Upper lobe of left lung (tissue), 6 donors: ENCODE measurements around the gene MC1R. TPM values are rescaled to one million over a fixed set of nuclear protein-coding genes. Genes with fewer than 3 reads are reported as not detected.

Source experiments
- ATAC-seq, 2 donors: fragments of 200-7000 bp; cut with Tn5 transposase; one replicate each; pipeline ENCODE4 v1.9.1; 2022; ENCODE audit warnings: mild to moderate bottlenecking in 2 of 2, moderate library complexity in 2 of 2; ENCODE audit not compliant: low FRiP score in 2 of 2
- DNase-seq, 2 donors: peaks; one replicate each; pipeline ENCODE4 v3.0.0-alpha.2; 2019 to 2020
- H3K27ac ChIP-seq, 4 donors: fragments of 200-600 bp; sonication (generic); one replicate each; pipeline ENCODE4 v1.5.1; 2016 to 2019
- H3K27me3 ChIP-seq, 4 donors: fragments of 200-600 bp; sonication (generic); one replicate each; pipeline ENCODE4 v1.5.1; 2017 to 2019
- H3K36me3 ChIP-seq, 4 donors: fragments of 200-600 bp; sonication (generic); one replicate each; pipeline ENCODE4 v1.5.1; 2016 to 2019
- H3K4me1 ChIP-seq, 4 donors: fragments of 200-600 bp; sonication (generic); one replicate each; pipeline ENCODE4 v1.5.1; 2018 to 2019
- H3K4me3 ChIP-seq, 4 donors: fragments of 200-600 bp; sonication (generic); one replicate each; pipeline ENCODE4 v1.5.1; 2017 to 2019; ENCODE audit warnings: mild to moderate bottlenecking in 2 of 4, moderate library complexity in 1 of 4
- H3K9me3 ChIP-seq, 4 donors: fragments of 200-600 bp; sonication (generic); one replicate each; pipeline ENCODE4 v1.5.1; 2018 to 2019
- EP300 ChIP-seq, 4 donors: sonication (generic); formaldehyde crosslinking; IDR thresholded peaks; one replicate each; pipeline ENCODE4 v1.5.1; 2017; ENCODE audit warnings: antibody characterized with exemption in 4 of 4, control low read depth in 2 of 4
- POLR2A ChIP-seq, 4 donors: fragments of 450-650 bp; IDR thresholded peaks; one replicate each; pipeline ENCODE4 v1.5.1; 2016 to 2017; ENCODE audit warnings: antibody characterized with exemption in 4 of 4, mild to moderate bottlenecking in 2 of 4
- POLR2AphosphoS5 ChIP-seq, 2 donors: sonication (generic); formaldehyde crosslinking; IDR thresholded peaks; one replicate each; pipeline ENCODE4 v1.5.1; 2017; ENCODE audit warnings: antibody characterized with exemption in 2 of 2
- WGBS, 2 donors: methylation state at CpG; one replicate each; pipeline ENCODE4 v1.1.5; 2017 to 2018; 5-methylcytosine and 5-hydroxymethylcytosine counted together
- total RNA-seq, 6 donors: library from RNA; depleted of rRNA in 4 of 6; stranded (reverse); fragments of >200 nt in 4 of 6; gene quantifications; one replicate each; pipeline versions ENCODE4 v1.1.0 to v1.2.1, GENCODE V29; 2016 to 2021
- TF ChIP-seq, protein P1 (sequence below), 6 experiments: fragments of 450-650 bp in 4 of 6; fragments of 200-600 bp in 2 of 6; sonication (generic) in 2 of 6; IDR thresholded peaks; one replicate each; pipeline ENCODE4 v1.5.1; 2016 to 2019; ENCODE audit warnings: antibody characterized with exemption in 6 of 6
- donor health status: DM: no; HTN: no; CAD: no; lungs with moderate emphysema.
- donor health status: DM: no; HTN: yes; CAD: no; lungs with severe emphysema.

The MC1R gene
- total RNA-seq, 6 donors from 2014 or later: 4.9 to 44.0 (median 7.0) TPM

DNA sequence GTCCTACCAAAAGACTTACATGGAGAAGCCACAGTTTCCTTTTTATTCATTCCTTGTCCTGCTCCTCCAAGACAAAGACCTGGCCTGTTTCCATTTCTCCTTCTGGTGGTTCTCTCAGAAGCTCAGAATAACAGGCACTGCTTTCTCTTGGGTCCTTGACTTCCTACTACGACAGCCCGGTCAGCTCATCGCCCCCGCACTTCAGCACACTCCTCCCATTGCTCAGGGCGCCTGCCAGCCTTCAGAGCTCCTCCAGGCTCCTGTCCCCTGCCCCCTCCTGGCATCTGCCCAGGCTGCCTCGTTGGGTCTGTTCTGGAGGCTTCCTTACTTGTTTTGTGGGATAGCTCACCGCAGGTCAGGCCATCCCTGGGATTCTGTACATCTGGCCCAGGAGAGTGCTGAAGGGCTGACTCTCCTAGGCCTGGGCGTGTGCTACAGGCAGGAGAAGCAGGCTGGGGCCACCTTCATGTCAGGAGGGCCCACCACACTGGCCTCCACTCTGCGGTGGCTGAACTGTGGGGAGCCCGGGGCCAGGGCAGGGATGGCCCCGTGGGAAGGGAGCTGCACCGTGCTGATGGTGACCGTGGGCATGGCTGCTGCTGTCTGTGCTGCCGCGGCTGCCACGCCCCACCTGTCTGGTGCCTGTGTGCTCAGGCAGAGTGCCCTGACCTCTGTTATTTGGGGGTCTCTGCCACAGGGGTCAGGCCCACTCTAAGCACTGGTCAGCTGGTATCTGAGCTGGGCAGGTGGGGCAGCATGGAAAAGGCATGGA, 27.6 kb upstream of the MC1R start:
- Histone ChIP-seq H3K27ac (no peak overlapping the region), H3K4me3 (no peak overlapping the region), H3K27me3 (no peaks in the 10 kb centered on the region), H3K36me3 (peaks cover 47 to 100% (median 93%) of the 10 kb centered on the region in 4 donors), H3K4me1 (no peaks in the 10 kb centered on the region), H3K9me3 (no peaks in the 10 kb centered on the region)
- WGBS, 2 donors: 94 to 96% methylated on average over 16 of the region's 16 CpGs
- ATAC-seq: no peak
- TF ChIP-seq, protein P1, sequence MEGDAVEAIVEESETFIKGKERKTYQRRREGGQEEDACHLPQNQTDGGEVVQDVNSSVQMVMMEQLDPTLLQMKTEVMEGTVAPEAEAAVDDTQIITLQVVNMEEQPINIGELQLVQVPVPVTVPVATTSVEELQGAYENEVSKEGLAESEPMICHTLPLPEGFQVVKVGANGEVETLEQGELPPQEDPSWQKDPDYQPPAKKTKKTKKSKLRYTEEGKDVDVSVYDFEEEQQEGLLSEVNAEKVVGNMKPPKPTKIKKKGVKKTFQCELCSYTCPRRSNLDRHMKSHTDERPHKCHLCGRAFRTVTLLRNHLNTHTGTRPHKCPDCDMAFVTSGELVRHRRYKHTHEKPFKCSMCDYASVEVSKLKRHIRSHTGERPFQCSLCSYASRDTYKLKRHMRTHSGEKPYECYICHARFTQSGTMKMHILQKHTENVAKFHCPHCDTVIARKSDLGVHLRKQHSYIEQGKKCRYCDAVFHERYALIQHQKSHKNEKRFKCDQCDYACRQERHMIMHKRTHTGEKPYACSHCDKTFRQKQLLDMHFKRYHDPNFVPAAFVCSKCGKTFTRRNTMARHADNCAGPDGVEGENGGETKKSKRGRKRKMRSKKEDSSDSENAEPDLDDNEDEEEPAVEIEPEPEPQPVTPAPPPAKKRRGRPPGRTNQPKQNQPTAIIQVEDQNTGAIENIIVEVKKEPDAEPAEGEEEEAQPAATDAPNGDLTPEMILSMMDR (IDR thresholded peaks at IDR 0.05): no peak
- no peak for TF ChIP-seq POLR2A (IDR thresholded peaks at IDR 0.05)
- TF ChIP-seq POLR2AphosphoS5 (IDR thresholded peaks at IDR 0.05): no peak
- no peak for TF ChIP-seq EP300 (IDR thresholded peaks at IDR 0.05)
- DNase-seq: no peak

DNA sequence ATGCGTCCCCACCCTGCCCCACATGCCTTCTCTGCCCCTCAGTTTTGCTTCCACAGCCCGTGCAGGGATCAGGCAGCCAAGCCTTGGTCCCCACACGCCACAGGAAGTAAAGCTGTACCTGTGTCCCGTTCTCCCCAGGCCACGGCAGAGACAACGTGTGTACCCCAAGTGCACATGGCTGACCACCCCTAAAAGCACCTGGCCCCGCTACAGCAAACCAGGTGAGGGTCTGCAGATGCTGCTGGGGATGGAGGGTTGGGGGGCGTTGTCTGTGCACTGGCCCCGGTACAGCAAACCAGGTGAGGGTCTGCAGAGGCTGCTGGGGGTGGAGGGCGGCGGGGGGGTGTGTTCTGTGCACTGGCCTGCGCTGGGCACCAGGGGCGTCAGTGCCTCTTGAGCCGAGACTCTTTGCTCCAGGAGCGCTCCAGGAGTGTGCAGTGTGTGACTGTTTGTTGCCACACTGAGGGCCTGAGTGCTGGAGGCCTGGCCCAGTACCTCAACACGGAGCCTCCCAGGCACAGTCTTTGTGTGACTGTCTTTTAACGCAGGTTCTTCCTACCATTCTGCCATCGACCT, 26.5 kb upstream of the MC1R start:
- Histone ChIP-seq H3K27me3 (no peaks in the 10 kb centered on the region), H3K4me3 (no peak overlapping the region), H3K36me3 (peaks cover 45 to 100% (median 93%) of the 10 kb centered on the region in 4 donors), H3K4me1 (no peaks in the 10 kb centered on the region), H3K9me3 (no peaks in the 10 kb centered on the region), H3K27ac (no peak overlapping the region)
- no peak for ATAC-seq
- no peak for DNase-seq
- TF ChIP-seq, protein P1 (IDR thresholded peaks at IDR 0.05): no peak
- TF ChIP-seq POLR2AphosphoS5 (IDR thresholded peaks at IDR 0.05) (no peak), EP300 (IDR thresholded peaks at IDR 0.05) (no peak), POLR2A (IDR thresholded peaks at IDR 0.05) (no peak)
- WGBS, 2 donors: 93% methylated on average over 9 to 16 of the region's 18 CpGs

DNA sequence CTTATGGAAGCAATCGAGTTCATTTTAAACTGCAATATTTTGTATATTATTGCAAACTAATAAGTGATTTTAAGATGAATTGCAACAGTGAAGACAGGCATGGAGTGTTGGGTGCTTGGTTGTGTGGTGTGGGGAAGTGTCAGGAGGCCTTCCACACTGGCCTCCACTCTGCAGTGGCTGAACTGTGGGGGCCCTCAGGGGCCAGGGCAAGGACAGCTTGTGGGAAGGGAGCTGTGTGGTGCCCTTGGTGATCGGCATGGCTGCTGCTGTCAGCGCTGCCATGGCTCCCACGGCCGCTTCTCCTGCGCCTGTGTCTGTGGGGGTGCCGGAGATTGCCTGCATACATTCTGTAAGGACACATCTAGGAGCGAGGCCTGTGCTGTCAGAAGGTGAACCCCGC, 26.0 kb upstream of the MC1R start:
- 87 to 98% methylated on average over 2 to 6 of the region's 9 CpGs for WGBS, 2 donors
- no peak for TF ChIP-seq EP300 (IDR thresholded peaks at IDR 0.05)
- TF ChIP-seq POLR2AphosphoS5 (IDR thresholded peaks at IDR 0.05): no peak
- TF ChIP-seq POLR2A (IDR thresholded peaks at IDR 0.05): no peak
- TF ChIP-seq, protein P1 (IDR thresholded peaks at IDR 0.05): no peak
- no peak for DNase-seq

DNA sequence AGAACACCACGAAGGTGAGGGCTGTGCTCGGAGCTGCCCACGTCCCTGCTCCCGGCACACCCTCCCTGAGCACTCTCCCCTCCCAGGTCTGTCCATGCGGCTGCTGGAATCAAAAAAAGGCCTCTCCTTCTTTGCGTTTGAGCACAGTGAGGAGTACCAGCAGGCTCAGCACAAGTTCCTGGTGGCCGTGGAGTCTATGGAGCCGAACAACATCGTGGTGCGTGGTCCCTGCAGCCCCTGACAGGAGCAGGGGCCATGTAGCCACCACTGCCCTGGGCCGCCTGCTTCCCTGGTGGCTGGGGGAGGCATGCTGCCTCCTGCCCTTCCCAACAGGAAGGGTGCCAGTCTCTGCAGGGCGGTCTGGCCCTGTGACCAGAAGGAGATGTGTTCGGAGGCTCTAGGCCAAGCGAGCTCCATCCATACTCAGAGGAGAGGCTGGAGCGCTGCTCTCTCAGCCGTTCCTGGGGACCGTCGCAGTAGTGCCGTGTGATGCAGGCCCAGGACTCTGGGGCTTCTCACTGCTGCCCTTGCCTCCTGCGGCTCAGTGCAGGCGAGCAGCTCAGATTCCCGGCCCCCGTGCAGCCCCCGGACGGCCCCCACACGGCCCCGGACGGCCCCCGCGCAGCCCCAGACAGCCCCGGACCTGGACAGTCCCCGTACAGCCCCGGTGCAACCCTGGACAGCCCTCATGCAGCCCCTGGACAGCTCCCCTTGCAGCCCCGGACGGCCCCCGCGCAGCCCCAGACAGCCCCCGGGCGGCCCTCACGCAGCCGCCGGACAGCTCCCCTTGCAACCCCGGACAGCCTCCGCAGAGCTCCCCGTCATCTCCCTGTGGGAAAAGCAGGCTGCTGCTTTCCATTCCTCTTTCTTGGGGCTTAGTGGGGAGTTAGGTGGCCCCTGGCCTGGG, 24.8 kb upstream of the MC1R start:
- Histone ChIP-seq H3K4me3 (no peak overlapping the region), H3K9me3 (no peaks in the 10 kb centered on the region), H3K27ac (no peak overlapping the region), H3K27me3 (no peaks in the 10 kb centered on the region), H3K36me3 (peaks cover 38 to 100% (median 93%) of the 10 kb centered on the region in 4 donors), H3K4me1 (no peaks in the 10 kb centered on the region)
- ATAC-seq (peak; percentile 12 to 41), DNase-seq (no peak)
- 94 to 95% methylated on average over 18 to 30 of the region's 45 CpGs for WGBS, 2 donors
- TF ChIP-seq POLR2A (IDR thresholded peaks at IDR 0.05): no peak
- no peak for TF ChIP-seq POLR2AphosphoS5 (IDR thresholded peaks at IDR 0.05)
- TF ChIP-seq, protein P1 (IDR thresholded peaks at IDR 0.05): no peak
- TF ChIP-seq EP300 (IDR thresholded peaks at IDR 0.05): no peak

More for the DNA sequence above, 26.0 kb upstream of the MC1R start:
- Histone ChIP-seq H3K36me3 (peaks cover 40 to 100% (median 93%) of the 10 kb centered on the region in 4 donors), H3K9me3 (no peaks in the 10 kb centered on the region), H3K27ac (no peak overlapping the region), H3K4me1 (no peaks in the 10 kb centered on the region), H3K4me3 (no peak overlapping the region), H3K27me3 (no peaks in the 10 kb centered on the region)
- no peak for ATAC-seq
